GM12891 (cell line): ENCODE measurements around the gene RNPS1.

Experiments
- POLR2A ChIP-seq: IDR thresholded peaks from 2 replicates; pipeline ENCODE4 v1.6.1; 2011; ENCODE audit warnings: low read depth, low read length, control low read depth
- POLR2AphosphoS5 ChIP-seq: IDR thresholded peaks from 2 replicates; pipeline ENCODE4 v1.6.1; 2011; ENCODE audit warnings: low read depth, low read length, control low read depth
- TAF1 ChIP-seq: IDR thresholded peaks from 2 replicates; pipeline ENCODE4 v1.6.1; 2011; ENCODE audit warnings: low read depth, low read length, control low read depth

DNA sequence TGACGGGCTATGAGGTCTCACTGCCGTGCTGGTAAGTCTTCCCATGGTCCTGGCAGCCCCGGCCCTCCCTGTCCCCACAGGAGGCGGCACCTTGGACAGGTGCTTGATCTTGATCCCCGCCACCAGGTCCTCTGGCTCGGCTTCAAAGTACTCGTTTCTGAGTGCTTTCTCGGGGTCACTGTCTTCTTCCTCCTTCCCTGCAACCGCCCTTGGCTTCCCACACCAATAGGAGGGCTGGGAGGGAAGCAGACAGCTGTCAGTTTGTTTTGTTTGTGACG lies 31.9 kb upstream of the RNPS1 start:
- TF ChIP-seq TAF1 (no peak), POLR2AphosphoS5 (no peak), POLR2A (no peak)
